ENCODE measurements around the gene NRBP1. TPM values are rescaled to one million over a fixed set of nuclear protein-coding genes. Genes with fewer than 3 reads are reported as not detected.

The NRBP1 gene
- total RNA-seq, 1 donor from 2014 or later, result 79.0 TPM

DNA sequence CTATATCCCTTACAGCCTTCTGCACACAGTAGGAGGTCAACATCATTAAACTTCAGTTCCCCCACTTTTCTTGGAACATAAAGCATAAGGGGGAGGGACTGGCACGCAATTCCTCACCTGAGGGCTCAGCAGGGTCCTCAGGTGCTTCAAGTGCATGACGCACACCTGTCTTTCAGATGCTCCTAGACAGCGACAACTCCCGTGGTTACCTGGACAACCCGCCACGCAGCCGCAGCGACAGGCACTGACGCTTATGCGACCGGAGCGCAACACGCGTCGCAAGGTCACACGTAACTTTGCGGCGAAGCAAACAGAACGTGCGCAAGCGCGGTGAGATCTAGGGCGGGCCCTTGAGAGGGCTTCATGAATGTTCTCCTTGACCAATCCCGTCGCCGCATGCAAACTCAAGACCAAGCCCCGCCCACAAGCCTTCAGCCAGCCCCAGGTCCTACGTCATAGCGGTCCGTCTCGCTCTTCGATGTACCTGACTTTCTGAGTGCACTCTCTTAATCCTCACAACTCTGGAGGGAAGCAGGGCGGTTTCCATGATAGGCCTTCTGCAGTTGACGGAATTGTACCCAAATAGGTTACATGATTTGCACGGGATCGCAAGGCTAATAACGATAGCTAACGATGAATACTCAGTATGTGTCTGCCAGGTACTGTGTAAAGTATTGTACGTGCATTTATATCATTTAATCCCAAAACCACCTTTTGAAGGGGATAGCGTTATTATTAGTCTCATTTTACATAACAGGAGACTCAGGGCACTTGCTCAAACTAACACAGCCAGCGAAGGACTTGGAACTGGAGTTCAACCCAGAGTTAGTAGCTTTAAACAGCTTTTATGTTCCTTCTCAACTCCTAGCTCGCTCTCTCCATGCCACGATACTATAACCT lies 61.3 kb downstream of the NRBP1 start, which contains the start of gene IFT172:
Gene IFT172, minus strand, starts transcription at position 246 of the 900 bp plus-strand sequence. Its CDS starts 90 bp downstream, at position 156.
- DNase-seq (ENCODE audit: low read depth in 2 of 2), result peak; percentile 99

Other genes starting within 250 kb of the NRBP1 start
- gene ATRAID, start 216.6 kb upstream of the NRBP1 start, total RNA-seq, result 97.0 and 130 TPM in 2 replicates
- 12.0 and 26.0 TPM in 2 replicates for gene SLC5A6, start 216.4 kb upstream of the NRBP1 start, total RNA-seq
- 24.0 and 29.6 TPM in 2 replicates for gene CAD, start 211.3 kb upstream of the NRBP1 start, total RNA-seq
- gene SLC30A3, start 165.6 kb upstream of the NRBP1 start, total RNA-seq, result 7.8 and 16.9 TPM in 2 replicates
- gene DNAJC5G, start 153.2 kb upstream of the NRBP1 start, total RNA-seq, result 0.44 and 1.4 TPM in 2 replicates
- 0.44 and 1.2 TPM in 2 replicates for gene TRIM54, start 146.2 kb upstream of the NRBP1 start, total RNA-seq
- gene UCN, start 120.2 kb upstream of the NRBP1 start, total RNA-seq, result 0.40 and 0.44 TPM in 2 replicates
- gene MPV17, start 105.5 kb upstream of the NRBP1 start, total RNA-seq, result 32.7 and 34.2 TPM in 2 replicates
- 18.7 and 20.4 TPM in 2 replicates for gene GTF3C2, start 71.9 kb upstream of the NRBP1 start, total RNA-seq
- gene EIF2B4, start 58.3 kb upstream of the NRBP1 start, total RNA-seq, result 21.4 and 23.0 TPM in 2 replicates
- 97.9 and 106 TPM in 2 replicates for gene SNX17, start 58.0 kb upstream of the NRBP1 start, total RNA-seq
- 4.8 and 7.1 TPM in 2 replicates for gene ZNF513, start 47.9 kb upstream of the NRBP1 start, total RNA-seq
- 74.8 and 78.8 TPM in 2 replicates for gene PPM1G, start 19.0 kb upstream of the NRBP1 start, total RNA-seq
- not detected in 2 replicates for gene KRTCAP3, start 13.8 kb downstream of the NRBP1 start, total RNA-seq
- 7.6 and 8.5 TPM in 2 replicates for gene IFT172, start 61.1 kb downstream of the NRBP1 start, total RNA-seq
- gene FNDC4, start 66.6 kb downstream of the NRBP1 start, total RNA-seq, result 8.3 and 10.9 TPM in 2 replicates
- 0.22 TPM in 1 of 2 replicates, not detected in the other for gene GCKR, start 68.2 kb downstream of the NRBP1 start, total RNA-seq
- gene ZNF512, start 154.4 kb downstream of the NRBP1 start, total RNA-seq, result 8.9 and 11.3 TPM in 2 replicates
- gene CCDC121, start 200.4 kb downstream of the NRBP1 start, total RNA-seq, result 1.1 and 2.6 TPM in 2 replicates
- 26.4 and 27.6 TPM in 2 replicates for gene GPN1, start 200.4 kb downstream of the NRBP1 start, total RNA-seq
- gene SUPT7L, start 235.0 kb downstream of the NRBP1 start, total RNA-seq, result 8.7 and 18.3 TPM in 2 replicates
- 14.6 and 18.7 TPM in 2 replicates for gene SLC4A1AP, start 235.3 kb downstream of the NRBP1 start, total RNA-seq